GM19395 (cell line): ENCODE results near the gene NCAPD3.
"Not testable (repeated sequence)": the region's sequence is repeated elsewhere in the genome, so short reads cannot be mapped to it uniquely, and the experiment has no call there.

Source experiments
- ATAC-seq: cut with Tn5 transposase; IDR thresholded peaks from one replicate; pipeline ENCODE4 v1.9.1; 2021; ENCODE audit warnings: mild to moderate bottlenecking, moderate library complexity; ENCODE audit not compliant: unreplicated experiment

Gene NCAPD3

GRCh38 chr11:134223836-134224709, at the start of gene NCAPD3, which contains the start of gene VPS26B:
NCAPD3 (minus strand) TSS chr11:134223967; CDS start chr11:134223926, 41 bp downstream.
VPS26B (plus strand) TSS chr11:134224671; CDS start chr11:134225123, 452 bp downstream.
- ATAC-seq: peak; percentile 83

DNA sequence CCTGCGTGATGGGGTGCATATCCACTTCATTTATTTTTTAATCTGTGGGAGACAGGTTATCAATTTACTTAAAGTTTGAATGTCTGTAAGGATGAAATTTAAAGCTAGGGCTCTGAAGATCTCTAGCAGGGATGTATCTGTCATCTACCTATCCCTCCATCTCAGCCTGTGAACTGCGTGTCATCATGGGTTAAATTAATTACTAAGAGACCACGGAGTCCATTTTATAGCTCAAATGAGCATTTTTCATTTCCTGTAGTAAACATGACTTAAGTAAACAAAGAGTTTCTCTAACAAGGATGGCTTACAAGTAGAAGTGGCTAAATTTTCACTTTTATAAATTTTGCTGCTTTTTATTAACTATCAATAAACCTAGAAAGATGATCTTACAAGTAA, 49.5 kb upstream of the NCAPD3 start:
- no peak for ATAC-seq

DNA sequence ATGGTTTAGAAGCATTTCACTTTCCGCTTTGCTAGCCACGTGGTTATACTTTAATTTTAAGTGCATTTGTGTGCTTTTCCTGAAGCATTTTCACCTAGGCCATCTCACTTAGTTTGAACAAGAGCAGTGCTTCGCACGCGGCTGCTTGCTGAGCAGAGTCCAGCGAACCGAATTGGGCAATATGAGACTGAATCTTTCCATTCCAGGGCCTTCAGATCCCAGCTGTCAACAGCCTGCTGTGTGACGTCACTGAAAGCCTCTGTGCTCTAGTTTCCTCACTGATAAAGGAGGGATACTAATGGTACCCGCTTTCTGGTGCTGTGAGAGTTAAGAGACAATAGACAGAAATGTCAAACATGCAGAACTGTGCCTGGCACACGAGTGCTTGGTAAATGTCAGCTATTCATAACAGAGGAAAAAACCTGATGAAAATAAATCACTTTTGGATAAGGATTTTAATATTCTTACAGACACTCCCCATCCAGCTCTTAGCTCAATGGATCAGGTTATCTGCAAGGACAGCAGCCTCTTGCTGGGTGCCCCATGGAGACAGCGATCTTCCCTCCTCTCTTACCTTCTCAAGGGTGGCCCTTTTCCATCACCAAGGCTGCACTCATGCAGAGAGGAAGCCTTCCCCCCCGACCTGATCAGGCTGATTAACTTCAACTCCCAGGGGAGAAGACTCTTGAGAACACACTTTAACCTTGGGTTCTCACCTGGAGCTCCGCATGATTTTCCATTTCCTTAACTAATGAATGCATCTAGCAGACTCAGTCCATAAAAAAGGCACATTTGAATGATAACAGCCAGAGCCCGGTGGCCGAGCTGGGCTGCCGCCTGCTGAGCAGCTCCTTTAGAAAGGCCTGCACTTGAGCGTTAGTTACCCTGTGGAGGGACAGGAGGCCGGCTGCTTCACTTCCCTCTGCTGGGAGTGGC, 48.9 kb upstream of the NCAPD3 start:
- no peak for ATAC-seq

DNA sequence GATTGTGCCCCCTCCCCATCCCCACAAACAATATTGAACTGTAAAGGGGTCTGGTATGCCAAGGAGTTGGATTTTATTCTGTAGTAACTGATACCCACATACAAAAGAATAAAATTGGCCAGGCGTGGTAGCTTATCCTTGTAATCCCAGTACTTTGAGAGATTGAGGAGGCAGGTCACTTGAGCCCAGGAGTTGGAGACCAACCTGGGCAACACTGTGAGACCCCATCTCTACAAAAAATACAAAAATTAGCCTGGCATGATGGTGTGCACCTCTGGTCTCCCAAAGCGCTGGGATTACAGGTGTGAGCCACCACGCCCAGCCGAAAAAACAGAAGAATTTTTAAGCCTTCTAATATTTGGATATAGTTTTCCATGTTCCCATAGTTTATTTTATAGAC, 48.2 kb upstream of the NCAPD3 start:
- ATAC-seq: no peak

DNA sequence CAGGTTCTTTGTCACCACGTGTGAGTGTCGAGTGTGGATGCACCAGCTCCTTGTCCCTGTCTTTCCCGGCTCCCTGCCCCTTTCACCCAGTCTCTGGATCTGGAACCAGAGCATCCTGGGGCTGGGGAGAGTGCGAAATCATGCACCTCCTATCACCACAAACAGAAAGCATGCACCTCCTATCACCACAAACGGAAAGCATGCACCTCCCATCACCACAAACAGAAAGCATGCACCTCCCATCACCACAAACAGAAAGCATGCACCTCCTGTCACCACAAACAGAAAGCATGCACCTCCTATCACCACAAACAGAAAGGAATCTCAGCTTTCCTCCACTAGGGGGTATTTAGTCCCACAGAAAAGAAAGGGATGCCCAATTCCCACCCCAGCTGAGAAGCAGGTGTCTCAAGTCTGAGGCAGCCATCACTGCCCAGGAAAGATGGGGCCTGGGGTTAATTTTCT, 46.5 kb upstream of the NCAPD3 start:
- ATAC-seq: no peak

GRCh38 chr11:134267966-134268365, 44.2 kb upstream of the NCAPD3 start:
- ATAC-seq: no peak

- no peak for ATAC-seq
Measured at GRCh38 chr11:134267461-134267860, 43.7 kb upstream of the NCAPD3 start.

GRCh38 chr11:134266841-134267251, 43.1 kb upstream of the NCAPD3 start:
- ATAC-seq: no peak

GRCh38 chr11:134266440-134266839, 42.7 kb upstream of the NCAPD3 start:
- no peak for ATAC-seq

- no peak for ATAC-seq
Measured at GRCh38 chr11:134264966-134265764, 41.4 kb upstream of the NCAPD3 start.

DNA sequence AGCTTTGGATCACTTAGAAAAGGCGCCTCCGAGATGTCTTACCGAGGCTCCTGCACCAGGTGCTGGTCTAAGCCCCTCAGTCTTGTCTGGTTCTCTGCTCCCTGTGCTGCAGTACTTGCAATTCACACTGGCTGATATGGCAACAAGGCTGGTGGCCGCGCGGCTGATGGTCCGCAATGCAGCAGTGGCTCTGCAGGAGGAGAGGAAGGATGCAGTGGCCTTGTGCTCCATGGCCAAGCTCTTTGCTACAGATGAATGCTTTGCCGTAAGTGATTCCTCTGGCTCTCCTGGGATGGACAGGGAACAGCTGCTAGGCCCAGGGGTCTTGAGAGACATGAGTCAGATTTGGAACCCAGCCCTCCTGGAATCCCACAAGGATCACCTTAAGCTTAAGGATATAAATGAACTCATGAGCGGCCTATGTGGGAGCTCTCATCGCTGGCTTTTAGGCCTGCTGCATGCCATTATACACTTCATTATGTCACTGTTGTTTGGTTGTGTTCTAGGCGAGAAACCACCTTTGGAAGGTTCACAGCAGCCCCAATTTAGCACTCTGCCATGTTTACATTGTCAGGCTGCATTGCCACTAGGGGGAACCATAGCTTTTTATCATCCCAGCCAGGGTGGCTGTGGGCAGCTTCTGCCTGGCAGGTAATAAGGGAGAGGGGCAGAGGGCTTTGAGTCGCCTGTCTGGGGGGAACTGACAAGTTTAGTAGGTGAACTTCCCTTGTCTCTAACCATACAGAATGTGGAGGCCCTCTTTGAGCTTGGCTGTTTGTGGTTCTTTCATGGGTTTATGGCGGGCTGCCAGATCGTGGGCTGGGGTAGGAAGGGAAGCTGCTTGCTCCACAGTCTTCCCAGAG, 38.1 kb upstream of the NCAPD3 start:
- no peak for ATAC-seq

DNA sequence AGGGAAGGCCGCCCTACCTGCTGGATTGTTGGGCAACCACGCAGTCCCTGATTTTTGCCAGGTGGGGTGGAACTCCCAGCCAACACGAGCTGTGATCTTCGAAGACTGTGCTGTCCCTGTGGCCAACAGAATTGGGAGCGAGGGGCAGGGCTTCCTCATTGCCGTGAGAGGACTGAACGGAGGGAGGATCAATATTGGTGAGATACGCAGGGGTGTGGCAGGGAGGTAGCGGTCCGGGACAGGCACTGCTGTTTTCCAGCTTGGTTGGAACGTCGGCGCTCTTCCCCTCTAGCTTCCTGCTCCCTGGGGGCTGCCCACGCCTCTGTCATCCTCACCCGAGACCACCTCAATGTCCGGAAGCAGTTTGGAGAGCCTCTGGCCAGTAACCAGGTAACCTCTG, 37.2 kb upstream of the NCAPD3 start:
- ATAC-seq: no peak

DNA sequence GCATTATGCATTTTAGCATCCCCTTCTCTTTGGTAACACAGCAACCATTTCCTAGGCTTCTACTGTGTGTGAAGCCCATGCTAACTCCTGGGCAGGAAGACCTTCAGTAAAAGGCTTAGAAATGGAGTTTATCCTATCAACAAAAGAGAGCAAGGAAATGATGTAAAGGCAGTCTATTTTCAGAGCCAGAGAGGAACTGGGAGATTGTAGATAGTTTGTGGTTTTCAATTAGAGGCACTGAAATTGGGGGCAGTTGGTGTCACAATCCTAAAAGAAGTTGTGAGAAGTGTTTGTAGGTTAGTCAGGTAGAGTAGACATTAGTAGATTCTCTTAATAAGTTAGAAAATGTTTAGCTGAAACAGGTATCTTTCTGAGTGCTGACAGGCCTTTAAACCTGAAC, 36.7 kb upstream of the NCAPD3 start:
- no peak for ATAC-seq

DNA sequence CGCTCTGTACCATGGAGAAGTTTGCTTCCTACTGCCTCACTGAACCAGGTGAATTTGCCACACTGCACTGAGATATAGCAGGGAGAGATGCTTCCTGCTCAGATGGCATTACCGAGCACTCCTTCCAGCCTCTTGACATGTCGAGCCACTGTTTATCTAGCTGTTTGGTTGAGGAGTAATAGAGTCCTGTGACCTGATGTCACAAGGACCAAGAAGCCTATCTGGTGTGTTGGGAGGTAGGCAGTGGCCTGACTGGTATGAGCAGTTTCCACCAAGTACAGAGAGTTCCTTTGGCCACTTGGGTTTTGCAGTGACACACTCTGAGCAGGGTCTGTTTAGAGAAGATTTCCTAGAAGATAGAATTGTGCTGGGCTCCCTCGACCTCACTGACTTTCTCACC, 34.8 kb upstream of the NCAPD3 start:
- no peak for ATAC-seq

DNA sequence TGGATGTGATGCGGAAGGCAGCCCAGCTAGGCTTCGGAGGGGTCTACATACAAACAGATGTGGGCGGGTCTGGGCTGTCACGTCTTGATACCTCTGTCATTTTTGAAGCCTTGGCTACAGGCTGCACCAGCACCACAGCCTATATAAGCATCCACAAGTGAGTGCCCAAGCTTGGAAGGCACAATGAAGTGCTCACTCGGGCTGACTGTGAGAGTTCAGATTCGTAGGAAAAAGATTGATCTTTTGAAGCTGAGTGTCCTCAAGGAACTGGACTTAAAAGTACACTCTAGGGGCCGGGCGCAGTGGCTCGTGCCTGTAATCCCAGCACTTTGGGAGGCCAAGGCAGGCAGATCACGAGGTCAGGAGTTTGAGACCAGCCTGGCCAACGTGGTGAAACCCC, 33.3 kb upstream of the NCAPD3 start:
- no peak for ATAC-seq

DNA sequence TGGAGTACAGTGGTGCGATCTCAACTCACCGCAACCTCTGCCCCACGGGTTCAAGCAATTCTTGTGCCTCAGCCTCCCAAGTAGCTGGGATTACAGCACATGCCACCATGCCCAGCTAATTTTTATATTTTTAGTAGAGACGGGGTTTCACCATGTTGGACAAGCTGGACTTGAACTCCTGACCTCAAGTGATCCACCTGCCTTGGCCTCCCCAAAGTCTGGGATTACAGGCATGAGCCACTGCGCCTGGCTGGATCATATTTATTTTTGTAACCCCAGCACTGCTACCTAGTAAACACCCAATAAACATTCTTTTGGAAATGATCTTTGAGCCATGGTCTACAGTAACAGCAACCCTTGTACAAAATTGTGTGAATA, 31.4 kb upstream of the NCAPD3 start:
- not testable (repeated sequence) for ATAC-seq

GRCh38 chr11:134254433-134255183, 30.8 kb upstream of the NCAPD3 start:
- ATAC-seq: no peak

GRCh38 chr11:134253188-134253993, 29.6 kb upstream of the NCAPD3 start, which contains the start of the genes ACAD8 and THYN1:
ACAD8 (plus strand) TSS chr11:134253568; CDS start chr11:134253601, 33 bp downstream.
THYN1 (minus strand) TSS chr11:134253352; CDS start chr11:134252882, 470 bp downstream.
- ATAC-seq: peak; percentile 98
